GM19467 (cell line): Measurements from ENCODE around the gene INSR.
"Not testable (repeated sequence)": the region's sequence is repeated elsewhere in the genome, so short reads cannot be mapped to it uniquely, and the experiment has no call there.

Source experiments
- ATAC-seq: cut with Tn5 transposase; IDR thresholded peaks from one replicate; pipeline ENCODE4 v1.9.1; 2021; ENCODE audit warnings: mild to moderate bottlenecking, moderate library complexity; ENCODE audit not compliant: unreplicated experiment

INSR gene

DNA sequence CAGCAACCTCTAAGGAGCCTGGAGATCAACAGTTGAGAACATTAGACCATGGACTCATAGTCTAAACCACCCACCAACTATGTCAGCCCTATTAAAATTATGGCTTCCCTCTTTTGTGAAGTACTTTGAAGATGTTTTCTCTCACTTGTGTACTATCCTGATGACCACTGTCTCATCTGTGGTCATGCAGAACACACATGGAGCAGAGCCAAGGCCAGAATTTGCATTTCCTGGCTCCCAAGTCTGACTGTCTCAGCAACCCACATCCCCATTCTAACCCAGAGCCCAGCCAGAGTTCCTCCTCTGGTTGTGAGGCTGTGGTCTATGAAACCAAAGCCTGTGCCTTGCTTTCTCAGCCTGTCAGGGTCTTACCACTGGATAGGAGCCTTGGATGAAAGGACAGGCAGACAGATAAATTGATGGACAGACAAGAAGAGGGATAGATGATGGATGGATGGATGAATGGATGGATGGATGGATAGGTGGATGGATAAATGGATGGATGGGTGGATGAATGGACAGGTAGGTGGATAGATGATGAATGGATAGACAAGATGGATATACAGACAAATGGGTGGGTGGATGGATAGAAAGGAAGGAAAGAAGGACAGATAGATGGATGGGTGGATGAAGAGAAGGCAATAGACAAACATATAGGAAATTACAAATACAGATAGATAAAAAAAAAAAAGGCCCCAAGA lies 189.3 kb downstream of the INSR start:
- ATAC-seq: no peak

- ATAC-seq: no peak
Observed at GRCh38 chr19:7101498-7102253, 192.5 kb downstream of the INSR start.

DNA sequence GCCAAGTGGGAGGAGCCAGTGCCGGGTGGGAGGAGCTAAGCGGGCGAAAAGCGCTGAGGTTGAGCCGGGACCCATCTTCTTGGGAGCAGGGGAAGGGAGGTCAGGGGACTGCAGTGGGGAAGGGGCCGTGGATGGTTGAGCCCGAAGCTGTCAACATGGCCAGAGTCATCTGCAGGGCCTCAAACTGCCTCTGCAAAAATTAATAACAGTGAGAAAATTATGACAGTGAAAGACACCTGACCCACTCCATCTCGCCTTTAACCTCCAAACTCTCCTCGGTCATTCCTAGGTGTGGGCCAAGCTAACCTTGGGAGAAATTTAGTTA lies 194.7 kb downstream of the INSR start:
- no peak for ATAC-seq

GRCh38 chr19:7098701-7099596 lies 195.3 kb downstream of the INSR start:
- peak; percentile 83 for ATAC-seq

DNA sequence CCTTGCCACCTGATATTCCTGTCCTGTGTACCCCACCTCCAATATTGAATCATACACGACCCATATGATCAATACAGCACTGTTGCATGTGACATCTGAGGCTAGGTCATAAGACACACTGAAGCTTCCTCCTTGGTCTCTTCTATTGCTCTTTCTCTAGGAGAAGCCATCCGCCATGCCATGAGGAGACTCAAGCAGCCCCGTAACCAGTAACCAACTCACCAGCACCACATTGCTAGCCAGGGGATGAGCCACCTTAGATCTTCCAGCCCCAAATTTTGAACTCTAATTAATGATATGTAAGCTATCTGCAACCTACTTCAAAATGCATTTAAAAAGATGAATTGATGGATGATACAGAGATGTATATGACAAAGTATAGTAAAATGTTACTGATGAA lies 196.1 kb downstream of the INSR start:
- no peak for ATAC-seq

DNA sequence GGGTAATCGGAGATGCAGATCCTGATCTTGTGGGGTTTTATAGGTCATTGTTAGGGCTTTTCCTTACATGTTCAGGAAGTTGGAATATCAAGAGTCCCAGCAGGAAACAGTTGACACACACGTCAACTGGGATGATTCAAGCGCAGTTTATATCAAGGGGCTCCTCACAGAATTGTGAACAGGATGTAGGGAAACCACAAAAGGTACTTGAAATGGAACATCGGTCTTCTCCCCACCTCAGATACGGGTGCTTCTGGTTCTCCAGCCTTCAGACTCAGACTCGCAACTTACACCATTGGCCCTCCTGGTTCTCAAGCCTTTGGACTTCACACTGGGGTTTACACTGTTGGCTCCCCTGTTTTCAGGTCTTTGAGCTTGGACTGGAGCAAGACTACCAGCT lies 205.2 kb downstream of the INSR start:
- no peak for ATAC-seq

- no peak for ATAC-seq
Observed at GRCh38 chr19:7083076-7083956, 210.9 kb downstream of the INSR start.

- no peak for ATAC-seq
Observed at GRCh38 chr19:7078008-7078407, 216.2 kb downstream of the INSR start.

DNA sequence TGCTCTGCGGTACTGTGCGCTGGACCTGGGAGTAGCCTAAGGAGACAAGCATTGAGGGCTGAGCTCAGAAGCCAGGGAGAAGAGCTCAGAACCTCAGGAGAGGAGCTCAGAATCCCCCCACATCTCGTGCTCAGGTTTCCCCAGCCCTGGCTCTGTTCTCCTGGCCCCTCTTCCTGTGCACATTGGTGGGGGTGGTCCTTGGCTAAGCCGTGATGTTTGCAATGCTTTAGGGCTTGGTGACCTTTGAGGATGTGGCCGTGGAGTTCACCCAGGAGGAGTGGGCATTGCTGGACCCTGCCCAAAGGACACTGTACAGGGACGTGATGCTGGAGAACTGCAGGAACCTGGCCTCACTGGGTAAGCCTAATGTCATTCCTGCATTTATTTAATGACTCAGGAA lies 218.1 kb downstream of the INSR start:
- no peak for ATAC-seq

GRCh38 chr19:7074705-7075282 lies 219.4 kb downstream of the INSR start:
- ATAC-seq: no peak

- ATAC-seq: no peak
Observed at GRCh38 chr19:7072541-7072940, 221.7 kb downstream of the INSR start.

- no peak for ATAC-seq
Observed at GRCh38 chr19:7069904-7070226, 224.3 kb downstream of the INSR start.

GRCh38 chr19:7069042-7069903 lies 224.9 kb downstream of the INSR start, which contains the start of gene ZNF557:
ZNF557 (plus strand) TSS chr19:7069703; CDS start chr19:7075075, 5,372 bp downstream.
- ATAC-seq: peak; percentile 81

- no peak for ATAC-seq
Observed at GRCh38 chr19:7068599-7068998, 225.6 kb downstream of the INSR start.

DNA sequence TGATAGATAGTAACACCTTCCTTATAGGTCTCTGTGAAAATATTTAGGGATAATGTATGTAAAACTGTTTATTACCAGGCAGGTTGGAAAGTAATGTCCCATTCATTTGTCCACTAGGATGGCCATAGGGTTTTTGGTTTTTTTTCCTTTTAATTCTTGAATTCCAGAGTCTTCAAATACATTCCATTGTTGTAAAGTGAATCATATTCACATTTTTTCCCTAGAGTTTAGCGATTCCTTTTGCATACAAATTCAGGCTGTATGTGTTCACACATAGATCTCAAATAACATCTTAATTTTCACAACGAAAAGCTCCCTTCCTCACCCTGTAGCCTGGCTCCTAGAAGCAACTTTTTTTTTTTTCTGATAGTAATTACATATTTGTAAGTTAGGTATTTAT lies 226.5 kb downstream of the INSR start:
- ATAC-seq: no peak

GRCh38 chr19:7067122-7067521 lies 227.1 kb downstream of the INSR start:
- not testable (repeated sequence) for ATAC-seq

- ATAC-seq: no peak
Observed at GRCh38 chr19:7063764-7064418, 230.3 kb downstream of the INSR start.

DNA sequence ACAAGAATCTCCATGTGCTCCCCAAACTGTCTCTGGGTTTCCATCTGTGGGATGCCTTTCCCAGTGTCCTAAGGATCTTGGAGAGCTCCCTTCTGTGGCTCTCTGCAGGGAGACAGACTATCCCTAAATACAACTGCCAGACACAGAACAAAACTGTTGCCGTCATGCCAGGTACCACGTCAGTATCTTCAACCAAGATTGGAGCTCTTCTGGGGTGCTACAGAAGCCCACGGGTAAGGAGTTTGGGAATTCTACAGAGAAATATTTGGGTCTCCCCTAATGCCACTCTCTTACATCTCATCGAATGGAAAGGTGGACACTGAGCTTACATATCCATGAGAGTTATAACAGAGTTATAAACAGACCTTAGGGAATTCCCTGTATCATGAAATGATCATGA lies 230.9 kb downstream of the INSR start:
- no peak for ATAC-seq
